HepG2 (cell line): ENCODE data around the gene RBPJ. TPM values are rescaled to one million over a fixed set of nuclear protein-coding genes. Genes with fewer than 3 reads are reported as not detected.

ENCODE experiments used
- CBFB ChIP-seq: sonication (generic); formaldehyde crosslinking; IDR thresholded peaks from 2 replicates; pipeline ENCODE4 v1.4.0; 2020; ENCODE audit warnings: missing genetic modification reagents
- CBX5 ChIP-seq: sonication (generic); formaldehyde crosslinking; IDR thresholded peaks from 2 replicates; pipeline ENCODE4 v1.4.0; 2020; ENCODE audit warnings: missing genetic modification reagents, borderline replicate concordance
- KLF16 ChIP-seq, 2 experiments: sonication (generic) in 1 of 2; formaldehyde crosslinking in 1 of 2; IDR thresholded peaks; 2 replicates each; pipeline versions ENCODE4 v1.6.1 to v1.8.0; 2016 to 2023; ENCODE audit warnings: missing genetic modification reagents in 2 of 2, missing compliant biosample characterization in 1 of 2
- KLF9 ChIP-seq: IDR thresholded peaks from 2 replicates; pipeline ENCODE4 v1.6.1; 2016; ENCODE audit warnings: low read depth
- LCORL ChIP-seq, 2 experiments: fragments of 450-650 bp in 1 of 2; sonication (generic) in 1 of 2; formaldehyde crosslinking in 1 of 2; IDR thresholded peaks; 2 replicates each; pipeline versions ENCODE4 v1.5.0 to v1.6.1; 2017 to 2020; ENCODE audit warnings: antibody characterized with exemption in 1 of 2, missing genetic modification reagents in 1 of 2
- MED8 ChIP-seq: sonication (generic); formaldehyde crosslinking; IDR thresholded peaks from 2 replicates; pipeline ENCODE4 v1.8.1; 2023; ENCODE audit warnings: mild to moderate bottlenecking, missing genetic modification reagents; ENCODE audit not compliant: insufficient replicate concordance
- NFYB ChIP-seq: sonication (generic); formaldehyde crosslinking; IDR thresholded peaks from 2 replicates; pipeline ENCODE4 v1.4.0; 2020; ENCODE audit warnings: missing genetic modification reagents
- PAF1 ChIP-seq: IDR thresholded peaks from 2 replicates; pipeline ENCODE4 v1.6.1; 2016; ENCODE audit warnings: missing genetic modification reagents, missing compliant biosample characterization
- PATZ1 ChIP-seq: sonication (generic); formaldehyde crosslinking; IDR thresholded peaks from 2 replicates; pipeline ENCODE4 v1.4.0; 2020; ENCODE audit warnings: missing genetic modification reagents
- REST ChIP-seq, 2 experiments: IDR thresholded peaks; 2 replicates each; pipeline ENCODE4 v1.6.1; 2011 to 2012; ENCODE audit warnings: low read length in 2 of 2, borderline replicate concordance in 1 of 2, low read depth in 1 of 2, mild to moderate bottlenecking in 1 of 2, moderate library complexity in 1 of 2
- SRSF1 ChIP-seq: fragments of 200-400 bp; formaldehyde crosslinking; optimal IDR thresholded peaks from 2 replicates; pipeline ENCODE3; 2017; ENCODE audit warnings: mild to moderate bottlenecking, low read depth, low read length, moderate library complexity
- ZNF432 ChIP-seq: sonication (generic); formaldehyde crosslinking; IDR thresholded peaks from 2 replicates; pipeline ENCODE4 v1.5.0; 2020; ENCODE audit warnings: missing genetic modification reagents, mild to moderate bottlenecking, borderline replicate concordance
- ZNF775 ChIP-seq: sonication (generic); formaldehyde crosslinking; IDR thresholded peaks from 2 replicates; pipeline ENCODE4 v1.4.0; 2020; ENCODE audit warnings: missing genetic modification reagents, mild to moderate bottlenecking, moderate library complexity, borderline replicate concordance
- ZNF841 ChIP-seq: sonication (generic); formaldehyde crosslinking; IDR thresholded peaks from 2 replicates; pipeline ENCODE4 v1.8.1; 2023; ENCODE audit warnings: missing genetic modification reagents, borderline replicate concordance
- ZSCAN22 ChIP-seq: sonication (generic); formaldehyde crosslinking; IDR thresholded peaks from 2 replicates; pipeline ENCODE4 v1.4.0; 2020; ENCODE audit warnings: mild to moderate bottlenecking, missing genetic modification reagents
- polyA plus RNA-seq, 8 experiments: library from polyadenylated mRNA; depleted of rRNA in 3 of 8; stranded (reverse) in 7 of 8; unstranded in 1 of 8; fragments of >200 nt; fragmentation: Illumina TruSeq in 4 of 8; extraction: Trizol in 4 of 8; gene quantifications; 2 replicates each; pipeline versions ENCODE4 v1.2.1 to v1.2.3, GENCODE V29; 2011 to 2016; ENCODE audit warnings: low read depth in 4 of 8, missing spikeins in 1 of 8, mixed read lengths in 1 of 8; ENCODE audit not compliant: insufficient read depth in 1 of 8
- total RNA-seq, 5 experiments: library from RNA; depleted of rRNA; stranded (reverse); fragments of >200 nt; fragmentation: Illumina TruSeq; extraction: Trizol; gene quantifications; 2 replicates each; pipeline ENCODE4 v1.2.3, GENCODE V29; 2016; ENCODE audit warnings: low read depth in 1 of 5
- TF ChIP-seq, protein P1 (sequence below): sonication (generic); formaldehyde crosslinking; IDR thresholded peaks from 2 replicates; pipeline ENCODE4 v1.4.0; 2020; ENCODE audit warnings: mild to moderate bottlenecking, missing genetic modification reagents, borderline replicate concordance
- TF ChIP-seq, protein P2 (sequence below): IDR thresholded peaks from 2 replicates; pipeline ENCODE4 v1.6.1; 2016; ENCODE audit warnings: mild to moderate bottlenecking, missing biosample characterization, missing genetic modification reagents
- TF ChIP-seq, protein P3 (sequence below): sonication (generic); formaldehyde crosslinking; IDR thresholded peaks from 2 replicates; pipeline ENCODE4 v1.4.0; 2020; ENCODE audit warnings: missing genetic modification reagents, mild to moderate bottlenecking, borderline replicate concordance

RBPJ gene
- total and polyA plus RNA-seq, 2 of the 13 experiments (the other 11 are each of a cell fraction or from before 2014, with no cell fraction given), result 25.9 to 33.2 TPM

- TF ChIP-seq ZSCAN22 (CRISPR knock-in tag) (no peak), KLF16 (CRISPR knock-in tag; IDR thresholded peaks at IDR 0.05) (peak in 1 of 2 experiments; percentile 65; a peak in 1 of 4 replicates), PAF1 (CRISPR knock-in tag) (no peak), PATZ1 (CRISPR knock-in tag) (peak; percentile 31), NFYB (CRISPR knock-in tag) (0 out of 2 replicates have a peak, but pooled peaks have one; percentile 29), MED8 (CRISPR knock-in tag) (no peak), LCORL (IDR thresholded peaks at IDR 0.05) (no peak), LCORL (CRISPR knock-in tag; IDR thresholded peaks at IDR 0.05) (peak; percentile 63; the same call in 1 of the 2 replicates), KLF9 (CRISPR knock-in tag) (no peak), CBX5 (0 out of 2 replicates have a peak, but pooled peaks have one; percentile 15), ZNF432 (CRISPR knock-in tag) (no peak), REST (IDR thresholded peaks at IDR 0.05; ENCODE audit: borderline replicate concordance in 1 of 2, low read depth in 1 of 2, low read length in 2 of 2) (0 out of 4 replicates have a peak, but pooled peaks of 1 of the 2 experiments have one; percentile 5), SRSF1 (no peak), ZNF841 (CRISPR knock-in tag) (no peak), ZNF775 (CRISPR knock-in tag) (no peak), CBFB (0 out of 2 replicates have a peak, but pooled peaks have one; percentile 54)
- TF ChIP-seq, protein P1, sequence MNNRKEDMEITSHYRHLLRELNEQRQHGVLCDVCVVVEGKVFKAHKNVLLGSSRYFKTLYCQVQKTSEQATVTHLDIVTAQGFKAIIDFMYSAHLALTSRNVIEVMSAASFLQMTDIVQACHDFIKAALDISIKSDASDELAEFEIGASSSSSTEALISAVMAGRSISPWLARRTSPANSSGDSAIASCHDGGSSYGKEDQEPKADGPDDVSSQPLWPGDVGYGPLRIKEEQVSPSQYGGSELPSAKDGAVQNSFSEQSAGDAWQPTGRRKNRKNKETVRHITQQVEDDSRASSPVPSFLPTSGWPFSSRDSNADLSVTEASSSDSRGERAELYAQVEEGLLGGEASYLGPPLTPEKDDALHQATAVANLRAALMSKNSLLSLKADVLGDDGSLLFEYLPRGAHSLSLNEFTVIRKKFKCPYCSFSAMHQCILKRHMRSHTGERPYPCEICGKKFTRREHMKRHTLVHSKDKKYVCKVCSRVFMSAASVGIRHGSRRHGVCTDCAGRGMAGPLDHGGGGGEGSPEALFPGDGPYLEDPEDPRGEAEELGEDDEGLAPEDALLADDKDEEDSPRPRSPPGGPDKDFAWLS, result no peak
- TF ChIP-seq, protein P2, sequence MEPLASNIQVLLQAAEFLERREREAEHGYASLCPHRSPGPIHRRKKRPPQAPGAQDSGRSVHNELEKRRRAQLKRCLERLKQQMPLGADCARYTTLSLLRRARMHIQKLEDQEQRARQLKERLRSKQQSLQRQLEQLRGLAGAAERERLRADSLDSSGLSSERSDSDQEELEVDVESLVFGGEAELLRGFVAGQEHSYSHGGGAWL, result no peak
- TF ChIP-seq, protein P3, sequence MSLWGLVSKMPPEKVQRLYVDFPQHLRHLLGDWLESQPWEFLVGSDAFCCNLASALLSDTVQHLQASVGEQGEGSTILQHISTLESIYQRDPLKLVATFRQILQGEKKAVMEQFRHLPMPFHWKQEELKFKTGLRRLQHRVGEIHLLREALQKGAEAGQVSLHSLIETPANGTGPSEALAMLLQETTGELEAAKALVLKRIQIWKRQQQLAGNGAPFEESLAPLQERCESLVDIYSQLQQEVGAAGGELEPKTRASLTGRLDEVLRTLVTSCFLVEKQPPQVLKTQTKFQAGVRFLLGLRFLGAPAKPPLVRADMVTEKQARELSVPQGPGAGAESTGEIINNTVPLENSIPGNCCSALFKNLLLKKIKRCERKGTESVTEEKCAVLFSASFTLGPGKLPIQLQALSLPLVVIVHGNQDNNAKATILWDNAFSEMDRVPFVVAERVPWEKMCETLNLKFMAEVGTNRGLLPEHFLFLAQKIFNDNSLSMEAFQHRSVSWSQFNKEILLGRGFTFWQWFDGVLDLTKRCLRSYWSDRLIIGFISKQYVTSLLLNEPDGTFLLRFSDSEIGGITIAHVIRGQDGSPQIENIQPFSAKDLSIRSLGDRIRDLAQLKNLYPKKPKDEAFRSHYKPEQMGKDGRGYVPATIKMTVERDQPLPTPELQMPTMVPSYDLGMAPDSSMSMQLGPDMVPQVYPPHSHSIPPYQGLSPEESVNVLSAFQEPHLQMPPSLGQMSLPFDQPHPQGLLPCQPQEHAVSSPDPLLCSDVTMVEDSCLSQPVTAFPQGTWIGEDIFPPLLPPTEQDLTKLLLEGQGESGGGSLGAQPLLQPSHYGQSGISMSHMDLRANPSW (CRISPR knock-in tag), result no peak
Observed at GRCh38 chr4:26319467-26319948, 1.3 kb upstream of the RBPJ start (continued).
